Lower lobe of right lung (tissue), 2 donors: Measurements from ENCODE around the gene KDM3B. TPM values are rescaled to one million over a fixed set of nuclear protein-coding genes. Genes with fewer than 3 reads are reported as not detected.
"Not testable (repeated sequence)": the region's sequence is repeated elsewhere in the genome, so short reads cannot be mapped to it uniquely, and the experiment has no call there.

Experiments
- ATAC-seq, 2 donors: fragments of 200-7000 bp; cut with Tn5 transposase; one replicate each; pipeline ENCODE4 v1.9.1; 2020 to 2022; ENCODE audit warnings: mild to moderate bottlenecking in 2 of 2, moderate library complexity in 2 of 2
- DNase-seq: peaks from one replicate; pipeline ENCODE4 v3.0.0-alpha.2; 2020
- H3K27ac ChIP-seq: fragments of 200-600 bp; one replicate; pipeline ENCODE4 v1.8.0; 2022
- H3K27me3 ChIP-seq: fragments of 200-600 bp; one replicate; pipeline ENCODE4 v1.8.0; 2022; ENCODE audit warnings: low read depth
- H3K36me3 ChIP-seq: fragments of 200-600 bp; one replicate; pipeline ENCODE4 v1.8.0; 2022; ENCODE audit warnings: mild to moderate bottlenecking
- H3K4me1 ChIP-seq: fragments of 200-600 bp; one replicate; pipeline ENCODE4 v1.8.0; 2022
- H3K4me3 ChIP-seq: fragments of 200-600 bp; one replicate; pipeline ENCODE4 v1.8.0; 2022; ENCODE audit warnings: mild to moderate bottlenecking
- H3K9me3 ChIP-seq: fragments of 200-600 bp; one replicate; pipeline ENCODE4 v1.8.0; 2022
- intact Hi-C: fragments of 100-400 bp; cut with DNase I; formaldehyde crosslinking; loops from one replicate; pipeline ENCODE4 v1.11.0; 2022
- total RNA-seq: library from RNA; stranded (reverse); fragmentation: NEBNext Ultra II Directional; extraction: Animal tissue kit (Norgen Biotek cat#: 25700); gene quantifications from one replicate; pipeline ENCODE4 v1.2.1, GENCODE V29; 2021
- TF ChIP-seq, protein P1 (sequence below): fragments of 200-600 bp; IDR thresholded peaks from one replicate; pipeline ENCODE4 v1.8.0; 2022; ENCODE audit warnings: antibody characterized with exemption, mild to moderate bottlenecking
- donor health status: DM: no; HTN: yes; CAD: no; lungs with severe emphysema.

The KDM3B gene
- total RNA-seq, 1 donor from 2014 or later, result 67.1 TPM

DNA sequence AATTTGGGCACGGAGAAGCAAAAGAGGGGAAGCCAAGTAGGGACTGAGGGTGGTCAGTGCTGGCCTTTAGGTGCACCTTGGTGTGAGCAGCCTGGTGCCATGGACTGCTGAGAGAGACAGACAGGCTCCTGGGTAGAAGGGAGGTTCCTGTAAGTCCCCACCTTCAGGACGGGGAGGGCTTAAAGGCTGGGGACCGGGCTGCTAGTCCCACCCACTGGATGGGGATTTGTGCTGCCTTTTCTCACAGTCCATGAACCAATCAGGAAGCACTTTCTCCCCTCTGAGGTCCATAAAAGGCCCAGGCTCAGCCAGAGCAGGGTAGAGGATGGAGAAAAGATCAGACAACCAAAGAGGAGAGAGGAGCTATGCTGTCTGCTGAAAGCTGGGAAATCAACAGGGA, 36.1 kb upstream of the KDM3B start:
- no peak overlapping the region for H3K4me3 ChIP-seq
- no peaks in the 10 kb centered on the region for H3K36me3 ChIP-seq
- no peaks in the 10 kb centered on the region for H3K4me1 ChIP-seq
- intact Hi-C loops, result no loop called here
- no peaks in the 10 kb centered on the region for H3K27me3 ChIP-seq
- H3K27ac ChIP-seq, result no peak overlapping the region
- DNase-seq (no peak), ATAC-seq (no peak)
- no peaks in the 10 kb centered on the region for H3K9me3 ChIP-seq
- TF ChIP-seq, protein P1, sequence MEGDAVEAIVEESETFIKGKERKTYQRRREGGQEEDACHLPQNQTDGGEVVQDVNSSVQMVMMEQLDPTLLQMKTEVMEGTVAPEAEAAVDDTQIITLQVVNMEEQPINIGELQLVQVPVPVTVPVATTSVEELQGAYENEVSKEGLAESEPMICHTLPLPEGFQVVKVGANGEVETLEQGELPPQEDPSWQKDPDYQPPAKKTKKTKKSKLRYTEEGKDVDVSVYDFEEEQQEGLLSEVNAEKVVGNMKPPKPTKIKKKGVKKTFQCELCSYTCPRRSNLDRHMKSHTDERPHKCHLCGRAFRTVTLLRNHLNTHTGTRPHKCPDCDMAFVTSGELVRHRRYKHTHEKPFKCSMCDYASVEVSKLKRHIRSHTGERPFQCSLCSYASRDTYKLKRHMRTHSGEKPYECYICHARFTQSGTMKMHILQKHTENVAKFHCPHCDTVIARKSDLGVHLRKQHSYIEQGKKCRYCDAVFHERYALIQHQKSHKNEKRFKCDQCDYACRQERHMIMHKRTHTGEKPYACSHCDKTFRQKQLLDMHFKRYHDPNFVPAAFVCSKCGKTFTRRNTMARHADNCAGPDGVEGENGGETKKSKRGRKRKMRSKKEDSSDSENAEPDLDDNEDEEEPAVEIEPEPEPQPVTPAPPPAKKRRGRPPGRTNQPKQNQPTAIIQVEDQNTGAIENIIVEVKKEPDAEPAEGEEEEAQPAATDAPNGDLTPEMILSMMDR, result no peak

DNA sequence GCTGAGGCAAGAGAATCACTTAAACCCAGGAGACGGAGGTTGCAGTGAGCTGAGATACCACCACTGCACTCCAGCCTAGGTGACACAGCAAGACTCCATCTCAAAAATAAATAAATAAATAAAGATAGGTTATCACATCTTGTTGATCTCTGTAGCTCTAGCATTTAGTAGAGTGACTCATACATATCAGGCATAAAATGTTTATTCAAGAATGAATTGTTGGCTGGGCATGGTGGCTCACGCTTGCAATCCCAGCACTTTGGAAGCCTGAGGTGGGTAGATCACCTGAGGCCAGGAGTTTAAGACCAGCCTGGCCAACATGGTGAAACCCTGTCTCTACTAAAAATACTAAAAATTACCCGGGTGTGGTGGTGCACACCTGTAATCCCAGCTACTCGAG, 34.3 kb upstream of the KDM3B start:
- DNase-seq, intact Hi-C loops, H3K9me3 ChIP-seq, H3K27ac ChIP-seq, H3K4me1 ChIP-seq, ATAC-seq, H3K36me3 ChIP-seq, H3K4me3 ChIP-seq, H3K27me3 ChIP-seq: not testable (repeated sequence)

DNA sequence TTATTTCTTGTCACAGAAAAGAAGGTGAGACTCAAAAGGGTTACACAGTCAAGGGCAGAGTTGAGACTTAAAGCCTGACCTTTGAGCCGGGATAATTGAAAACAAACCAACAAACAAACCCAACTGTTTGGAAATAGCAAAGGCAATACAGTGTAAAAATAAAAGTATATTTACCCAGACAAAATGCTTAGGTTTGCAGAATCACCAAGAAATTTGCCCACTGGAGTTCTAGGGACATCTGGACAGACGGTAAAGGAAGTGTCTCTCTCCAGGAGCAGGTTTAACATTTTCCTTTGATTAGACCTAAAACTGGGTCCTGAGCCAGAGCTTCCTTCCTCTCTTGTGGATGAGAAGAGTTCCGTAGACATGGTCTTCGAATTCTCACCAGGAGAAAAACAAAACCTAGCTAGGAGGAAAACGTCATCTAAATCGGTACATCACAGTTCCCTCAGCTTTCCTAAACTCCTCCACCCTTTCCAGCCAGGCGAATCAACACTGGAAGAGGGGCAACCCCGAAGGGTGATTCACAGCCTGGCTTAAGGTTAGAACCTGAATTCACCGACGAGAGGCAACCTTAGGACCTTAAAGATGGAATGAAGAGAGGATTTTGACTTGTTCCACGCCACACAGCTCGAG, 21.6 kb upstream of the KDM3B start:
- Histone ChIP-seq H3K4me3 (peak overlapping the region; percentile 61), H3K27ac (no peak overlapping the region), H3K27me3 (no peaks in the 10 kb centered on the region), H3K9me3 (no peaks in the 10 kb centered on the region), H3K36me3 (no peaks in the 10 kb centered on the region), H3K4me1 (peaks cover 16% of the 10 kb centered on the region)
- ATAC-seq (no peak), DNase-seq (no peak)
- intact Hi-C loops, result no loop called here
- TF ChIP-seq, protein P1, result no peak

DNA sequence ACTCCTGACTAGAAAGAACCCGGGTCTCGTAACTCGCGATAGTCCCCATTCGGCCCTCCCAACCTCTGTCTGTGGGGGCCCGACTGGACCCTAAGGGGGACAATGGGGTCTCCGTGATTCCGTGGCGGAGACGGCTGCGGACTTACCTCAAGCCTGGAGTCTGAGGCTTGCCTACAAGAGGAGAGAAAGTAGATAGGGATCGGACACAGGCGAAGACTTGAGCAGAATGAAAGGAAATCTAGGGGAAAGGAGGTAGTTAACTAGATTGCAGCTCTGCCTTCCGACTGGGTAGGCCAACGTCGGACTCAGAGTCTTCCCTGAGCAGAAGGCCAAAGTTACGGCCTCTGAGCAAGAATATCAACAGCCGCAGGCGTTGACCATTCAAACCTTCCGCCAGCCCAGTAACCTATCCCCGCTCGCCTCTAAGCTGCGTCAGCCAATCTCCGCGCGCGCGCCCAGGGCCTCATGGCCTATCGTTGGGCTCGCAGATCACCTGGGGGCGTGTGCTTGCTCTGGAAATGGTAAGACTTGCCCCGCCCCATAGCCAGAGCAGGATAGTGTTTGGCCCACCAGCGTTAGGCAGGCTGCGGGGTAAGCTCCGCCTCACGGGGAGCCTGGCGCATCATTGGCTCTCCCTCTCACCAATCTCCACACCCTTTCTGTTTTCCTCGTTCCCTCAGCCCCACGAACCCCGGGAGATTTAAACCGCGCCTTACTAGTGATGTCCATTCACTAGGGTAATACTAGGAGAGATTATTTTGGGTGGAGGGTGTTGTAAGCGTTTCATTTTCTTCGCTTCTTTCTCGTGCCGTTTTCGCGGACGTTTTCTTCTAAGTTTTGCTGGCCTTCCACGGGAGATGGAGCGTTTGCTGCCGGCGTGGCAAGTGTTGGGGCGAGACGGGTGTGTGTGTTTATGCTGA, 20.8 kb upstream of the KDM3B start, which contains the start of gene CDC25C:
Gene CDC25C, minus strand, starts transcription at position 356 of the 920 bp plus-strand sequence. CDS start 624 bp downstream, outside the sequence.
- peak; percentile 99 for DNase-seq
- intact Hi-C loops, result no loop called here
- H3K4me3 ChIP-seq, result peak within 1 kb of the TSS; percentile 61

DNA sequence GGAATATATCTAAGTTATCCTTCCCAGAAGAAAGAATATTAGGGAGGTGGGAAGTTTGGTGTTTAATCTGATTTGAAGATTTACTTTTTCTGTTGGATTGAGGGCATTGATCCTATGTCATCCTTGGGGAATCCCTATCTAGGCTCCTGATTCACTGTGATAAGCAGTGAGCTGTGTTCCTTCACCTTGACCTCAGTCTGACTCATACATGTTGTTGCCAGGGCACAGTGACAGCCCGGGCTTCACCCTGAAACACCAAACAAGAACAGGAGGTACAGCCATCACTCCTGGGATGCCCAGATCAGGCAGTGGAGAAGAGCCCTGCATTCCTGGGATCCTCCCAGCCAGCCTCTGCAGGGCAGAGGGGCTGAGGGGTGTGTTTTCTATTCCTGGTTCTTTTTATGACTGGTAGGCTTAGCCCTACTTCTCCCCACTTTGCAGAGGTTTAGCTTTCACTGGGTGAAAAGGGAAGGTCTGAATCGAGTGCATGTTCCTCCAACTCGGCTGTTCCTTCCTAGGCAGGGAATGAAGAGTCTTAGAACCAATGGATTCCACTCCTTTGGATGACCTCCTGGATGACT, 17.5 kb upstream of the KDM3B start:
- Histone ChIP-seq H3K9me3 (no peaks in the 10 kb centered on the region), H3K27me3 (no peaks in the 10 kb centered on the region), H3K4me1 (peaks cover 28% of the 10 kb centered on the region), H3K36me3 (no peaks in the 10 kb centered on the region), H3K27ac (no peak overlapping the region), H3K4me3 (no peak overlapping the region)
- intact Hi-C loops, result no loop called here
- DNase-seq (no peak), ATAC-seq (no peak)
- TF ChIP-seq, protein P1, result no peak

More for the DNA sequence above, 20.8 kb upstream of the KDM3B start, which contains the start of gene CDC25C:
- peak; percentile 100 for ATAC-seq
- Histone ChIP-seq H3K4me1 (peaks cover 16% of the 10 kb centered on the region), H3K27me3 (no peaks in the 10 kb centered on the region), H3K9me3 (no peaks in the 10 kb centered on the region), H3K27ac (no peak within 1 kb of the TSS), H3K36me3 (no peaks in the 10 kb centered on the region)
- TF ChIP-seq, protein P1, result no peak
